ENCODE data around the gene BICD1.

The BICD1 gene

DNA sequence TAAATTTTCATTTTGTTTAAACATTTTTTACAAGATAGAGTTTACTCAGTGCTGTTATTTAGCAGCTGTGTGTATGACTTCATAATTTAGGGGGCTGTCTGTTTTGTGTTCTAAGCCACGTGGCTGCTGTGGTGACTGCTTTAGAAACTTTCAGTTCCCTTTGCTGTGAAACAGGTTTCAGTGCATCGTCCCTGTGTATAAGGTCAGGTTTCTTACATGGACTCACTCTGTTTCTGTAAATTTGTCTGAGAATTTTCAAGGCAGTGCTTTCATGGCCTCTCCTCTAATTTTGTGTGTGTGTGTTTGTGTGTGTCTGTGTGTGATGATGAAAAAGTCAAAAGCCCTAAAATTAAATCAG, 32.4 kb downstream of the BICD1 start:
- Mint-ChIP-seq H3K36me3 (ENCODE audit: low read depth) (no peaks in the 10 kb centered on the region), H3K27ac (peak overlapping the region; percentile 11), H3K4me3 (peak overlapping the region; percentile 80), H3K27me3 (ENCODE audit: low read depth) (peaks cover 57% of the 10 kb centered on the region), H3K4me1 (ENCODE audit: low read depth) (peaks cover 26% of the 10 kb centered on the region), H3K9me3 (no peaks in the 10 kb centered on the region)
- peak; percentile 52 for DNase-seq (ENCODE audit: low spot score)

DNA sequence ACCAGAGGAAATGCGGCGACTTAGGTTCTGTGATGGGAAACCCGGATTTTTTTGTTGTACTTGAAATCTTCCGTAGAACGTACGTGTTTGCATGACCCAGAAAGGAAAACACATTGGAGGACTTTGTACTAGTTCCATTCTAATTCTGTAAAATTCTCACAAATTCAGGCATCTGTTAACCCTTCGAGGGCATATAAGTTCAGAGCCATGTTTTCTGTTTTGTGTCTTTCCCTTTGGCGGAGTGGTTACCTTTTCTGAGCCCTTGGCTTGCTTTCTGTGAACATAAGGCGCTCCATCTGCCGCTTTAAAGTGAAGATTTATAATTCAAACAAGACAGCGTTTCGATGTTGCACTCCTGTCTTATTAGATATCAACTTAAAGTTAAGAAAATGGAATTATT, 34.2 kb downstream of the BICD1 start:
- no peaks in the 10 kb centered on the region for H3K36me3 Mint-ChIP-seq (ENCODE audit: low read depth)

DNA sequence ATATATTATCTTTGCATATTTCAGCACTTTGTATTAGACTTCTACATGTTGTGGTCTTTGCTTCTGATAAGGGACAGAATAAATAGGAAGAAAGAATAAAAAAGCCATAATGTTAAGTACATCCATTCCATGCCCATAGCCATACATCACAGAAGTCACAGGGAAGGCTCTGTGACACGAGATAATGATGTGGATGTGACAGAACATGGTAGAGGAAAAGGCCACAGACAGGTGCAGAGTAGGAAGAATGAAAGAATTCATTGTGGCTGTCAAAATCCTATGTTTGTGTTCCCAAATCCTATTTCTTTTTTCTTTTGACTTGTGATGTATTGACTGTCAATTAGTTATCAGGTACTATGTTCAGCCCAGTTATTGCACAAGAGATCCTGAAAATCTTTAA, 38.4 kb downstream of the BICD1 start:
- DNase-seq (ENCODE audit: low spot score), result no peak
- peaks cover 7% of the 10 kb centered on the region for H3K4me1 Mint-ChIP-seq (ENCODE audit: low read depth)
- no peaks in the 10 kb centered on the region for H3K36me3 Mint-ChIP-seq (ENCODE audit: low read depth)
- H3K4me3 Mint-ChIP-seq, result no peak overlapping the region
- H3K9me3 Mint-ChIP-seq, result no peaks in the 10 kb centered on the region
- no peak overlapping the region for H3K27ac Mint-ChIP-seq
- H3K27me3 Mint-ChIP-seq (ENCODE audit: low read depth), result peaks cover 33% of the 10 kb centered on the region

More for the DNA sequence above, 34.2 kb downstream of the BICD1 start:
- H3K4me1 Mint-ChIP-seq (ENCODE audit: low read depth), result peaks cover 18% of the 10 kb centered on the region
- H3K27me3 Mint-ChIP-seq (ENCODE audit: low read depth), result peaks cover 52% of the 10 kb centered on the region
- no peak overlapping the region for H3K27ac Mint-ChIP-seq
- no peaks in the 10 kb centered on the region for H3K9me3 Mint-ChIP-seq
- H3K4me3 Mint-ChIP-seq, result no peak overlapping the region
- no peak for DNase-seq (ENCODE audit: low spot score)

DNA sequence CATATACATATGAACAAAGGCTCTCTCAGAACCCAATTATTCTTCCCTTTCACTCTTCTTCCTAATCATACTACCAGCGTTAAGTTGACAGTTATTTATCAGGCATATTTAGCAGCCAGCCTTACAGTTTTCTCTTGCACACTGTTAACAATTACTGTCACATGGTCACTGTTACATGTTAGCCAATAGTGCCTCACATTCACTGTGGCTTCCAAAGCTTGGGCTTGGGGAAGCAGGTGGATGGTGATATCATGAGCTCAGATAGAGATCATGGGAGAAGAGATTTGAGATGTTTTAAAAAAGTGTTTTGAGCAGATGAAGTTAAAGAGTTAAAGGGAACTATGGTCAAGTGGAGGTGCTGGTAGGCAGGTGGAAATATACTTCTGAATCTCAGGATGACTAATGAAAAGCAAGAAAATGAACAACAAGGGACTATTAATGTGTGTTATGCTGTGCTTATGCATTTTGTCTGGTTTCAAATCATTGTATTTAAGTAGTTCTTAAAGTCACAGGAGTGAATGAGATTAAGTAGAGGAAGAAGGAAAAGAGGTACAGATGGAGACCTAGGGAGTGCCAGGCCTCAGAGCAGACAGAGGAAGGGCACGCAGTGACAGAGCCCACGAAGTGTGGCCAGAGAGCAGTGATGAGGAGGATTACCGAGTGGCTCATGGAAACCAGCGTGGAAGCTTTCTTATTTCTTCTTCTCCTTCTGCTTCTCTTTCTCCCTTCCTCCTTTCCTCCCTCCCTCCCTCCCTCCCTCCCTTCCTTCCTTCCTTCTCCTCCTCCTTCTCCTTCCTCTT, 39.6 kb downstream of the BICD1 start:
- no peaks in the 10 kb centered on the region for H3K9me3 Mint-ChIP-seq
- H3K4me1 Mint-ChIP-seq (ENCODE audit: low read depth), result peaks cover 6% of the 10 kb centered on the region
- H3K27me3 Mint-ChIP-seq (ENCODE audit: low read depth), result peaks cover 22% of the 10 kb centered on the region
- H3K36me3 Mint-ChIP-seq (ENCODE audit: low read depth), result no peaks in the 10 kb centered on the region
- no peak overlapping the region for H3K27ac Mint-ChIP-seq
- H3K4me3 Mint-ChIP-seq, result no peak overlapping the region
- DNase-seq (ENCODE audit: low spot score), result no peak

DNA sequence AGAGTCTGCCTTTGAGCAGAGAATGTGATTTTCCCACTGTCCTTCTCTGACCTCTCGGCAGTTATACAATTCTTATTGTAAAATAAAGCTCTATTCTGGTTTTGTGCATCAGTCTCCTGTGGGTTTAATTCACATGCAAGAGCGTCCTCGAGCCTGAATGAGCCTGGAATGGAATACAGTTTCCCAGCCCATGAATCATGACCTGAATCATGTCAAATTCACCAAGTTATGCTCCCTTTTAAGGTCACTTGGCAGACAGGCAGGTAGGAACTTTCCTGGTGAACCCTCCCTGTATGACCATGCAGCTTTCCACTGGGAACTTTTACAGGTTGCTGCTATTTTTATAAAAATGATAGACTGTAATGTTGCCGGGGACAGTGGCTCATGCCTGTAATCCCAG, 41.7 kb downstream of the BICD1 start:
- Mint-ChIP-seq H3K4me3 (no peak overlapping the region), H3K36me3 (ENCODE audit: low read depth) (no peaks in the 10 kb centered on the region), H3K27ac (no peak overlapping the region), H3K4me1 (ENCODE audit: low read depth) (no peaks in the 10 kb centered on the region), H3K27me3 (ENCODE audit: low read depth) (peaks cover 10% of the 10 kb centered on the region), H3K9me3 (no peaks in the 10 kb centered on the region)
- no peak for DNase-seq (ENCODE audit: low spot score)

DNA sequence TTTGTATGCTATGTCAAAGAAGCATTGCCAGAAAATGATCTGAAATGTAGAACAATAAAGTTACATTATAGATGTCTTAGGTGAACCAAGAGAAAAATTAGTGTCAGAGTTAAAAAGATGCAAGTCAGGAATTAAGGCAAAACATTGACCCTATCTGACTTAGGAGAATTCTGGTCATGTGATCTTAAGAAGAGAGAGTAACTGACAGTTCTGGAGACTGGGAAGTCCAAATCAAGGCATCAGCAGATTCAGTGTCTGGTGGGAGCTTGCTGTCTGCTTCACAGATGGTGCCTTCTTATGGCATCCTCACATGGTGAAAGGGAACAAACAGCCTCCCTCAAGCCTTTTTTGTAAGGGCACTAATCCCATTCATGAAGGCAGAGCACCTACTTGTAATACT, 42.8 kb downstream of the BICD1 start:
- H3K4me1 Mint-ChIP-seq (ENCODE audit: low read depth), result no peaks in the 10 kb centered on the region
- H3K9me3 Mint-ChIP-seq, result no peaks in the 10 kb centered on the region
- H3K27me3 Mint-ChIP-seq (ENCODE audit: low read depth), result peaks cover 1% of the 10 kb centered on the region
- H3K4me3 Mint-ChIP-seq, result no peak overlapping the region
- H3K36me3 Mint-ChIP-seq (ENCODE audit: low read depth), result no peaks in the 10 kb centered on the region
- DNase-seq (ENCODE audit: low spot score), result no peak
- H3K27ac Mint-ChIP-seq, result no peak overlapping the region

DNA sequence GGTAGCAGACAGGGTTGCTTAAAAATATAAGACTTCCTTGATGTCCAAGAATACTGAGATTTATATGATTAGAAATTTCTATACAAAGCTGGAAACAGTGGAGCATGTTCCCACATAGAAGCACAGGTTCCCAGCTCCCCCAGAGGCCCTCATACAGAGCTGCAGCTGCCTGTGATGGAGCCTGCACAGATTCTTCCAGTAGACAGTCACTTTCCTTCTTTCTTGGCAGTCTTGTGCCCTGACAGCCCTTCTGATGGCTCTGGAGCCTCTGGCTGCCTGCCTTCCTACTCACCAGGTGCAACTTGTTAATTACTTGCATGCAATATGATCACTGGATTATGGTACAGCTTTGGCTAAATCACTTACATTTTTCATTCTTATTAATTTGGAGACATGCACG, 44.4 kb downstream of the BICD1 start:
- Mint-ChIP-seq H3K4me1 (ENCODE audit: low read depth) (no peaks in the 10 kb centered on the region), H3K27me3 (ENCODE audit: low read depth) (peaks cover 2% of the 10 kb centered on the region), H3K4me3 (no peak overlapping the region), H3K36me3 (ENCODE audit: low read depth) (no peaks in the 10 kb centered on the region), H3K27ac (no peak overlapping the region), H3K9me3 (no peaks in the 10 kb centered on the region)
- DNase-seq (ENCODE audit: low spot score), result no peak

DNA sequence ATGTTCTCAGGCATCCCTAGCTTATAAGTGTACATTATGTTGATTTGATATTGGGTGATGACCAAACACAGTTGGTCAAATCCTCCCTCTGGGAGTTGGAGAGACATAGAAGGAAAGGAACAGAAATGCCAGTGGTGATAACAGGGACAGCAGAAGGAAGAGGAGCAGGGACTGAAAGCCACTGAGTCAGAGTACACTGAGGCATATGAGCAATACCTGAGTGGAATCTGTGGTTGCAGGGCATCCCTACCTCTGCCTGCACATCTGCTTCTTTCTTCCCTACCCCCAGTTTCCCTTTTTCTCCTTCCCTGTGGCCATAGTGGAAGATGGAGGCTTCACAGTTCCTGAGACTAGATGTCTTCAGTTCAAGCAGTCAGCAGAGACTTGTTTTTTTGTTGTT, 44.9 kb downstream of the BICD1 start:
- DNase-seq (ENCODE audit: low spot score), result no peak
- H3K36me3 Mint-ChIP-seq (ENCODE audit: low read depth), result no peaks in the 10 kb centered on the region
- no peak overlapping the region for H3K27ac Mint-ChIP-seq
- H3K4me3 Mint-ChIP-seq, result no peak overlapping the region
- H3K9me3 Mint-ChIP-seq, result no peaks in the 10 kb centered on the region
- peaks cover 4% of the 10 kb centered on the region for H3K27me3 Mint-ChIP-seq (ENCODE audit: low read depth)
- H3K4me1 Mint-ChIP-seq (ENCODE audit: low read depth), result no peaks in the 10 kb centered on the region

DNA sequence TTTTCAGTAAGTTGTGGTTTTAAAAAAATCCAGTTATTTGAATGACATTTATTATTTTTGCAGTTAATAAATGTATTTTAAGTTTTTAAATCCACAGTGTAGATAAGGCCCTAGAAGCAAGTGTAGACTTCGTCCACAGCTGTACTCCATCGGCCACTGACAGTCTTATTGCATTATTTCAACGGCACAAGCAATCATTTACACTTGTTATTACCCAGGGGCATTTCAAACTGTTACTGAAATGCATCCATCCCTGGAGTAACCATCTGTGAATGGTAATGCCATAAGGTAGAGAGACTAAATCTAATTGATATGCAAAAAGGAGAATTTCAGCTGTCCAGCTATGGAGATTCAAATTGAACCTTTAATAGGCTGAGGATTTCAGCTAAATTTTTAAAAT, 48.4 kb downstream of the BICD1 start:
- H3K27me3 Mint-ChIP-seq (ENCODE audit: low read depth), result peaks cover 4% of the 10 kb centered on the region
- no peak overlapping the region for H3K27ac Mint-ChIP-seq
- no peaks in the 10 kb centered on the region for H3K36me3 Mint-ChIP-seq (ENCODE audit: low read depth)
- no peak overlapping the region for H3K4me3 Mint-ChIP-seq
- no peaks in the 10 kb centered on the region for H3K9me3 Mint-ChIP-seq
- H3K4me1 Mint-ChIP-seq (ENCODE audit: low read depth), result no peaks in the 10 kb centered on the region
- no peak for DNase-seq (ENCODE audit: low spot score)

DNA sequence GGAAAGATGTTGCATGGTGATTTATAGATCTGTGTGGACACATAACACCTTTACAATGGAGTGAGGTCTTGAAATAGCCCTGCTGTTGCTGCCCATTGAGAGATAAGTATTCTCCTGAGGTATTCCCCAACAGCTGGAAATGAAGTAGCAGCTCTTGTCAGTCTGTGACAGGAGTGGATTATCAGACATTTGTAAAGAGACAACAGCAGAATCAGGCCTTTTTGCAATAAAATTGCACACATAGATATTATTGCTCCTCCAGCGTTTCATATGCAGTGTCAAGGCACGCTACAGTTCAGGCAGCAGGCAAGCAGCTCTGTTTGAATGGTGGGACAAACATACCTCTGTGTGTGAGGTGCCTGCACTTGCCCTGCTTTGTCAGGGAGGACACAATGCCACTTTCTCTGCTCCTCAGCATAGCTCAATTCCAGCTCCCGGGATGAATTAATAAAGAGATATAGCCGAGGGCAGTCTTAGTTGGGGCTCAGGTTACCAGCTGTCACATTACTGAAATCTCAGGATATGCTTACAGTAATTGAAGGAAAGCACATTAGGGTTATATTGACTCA, 49.4 kb downstream of the BICD1 start:
- H3K4me1 Mint-ChIP-seq (ENCODE audit: low read depth), result no peaks in the 10 kb centered on the region
- H3K27ac Mint-ChIP-seq, result no peak overlapping the region
- no peaks in the 10 kb centered on the region for H3K9me3 Mint-ChIP-seq
- H3K27me3 Mint-ChIP-seq (ENCODE audit: low read depth), result peaks cover 5% of the 10 kb centered on the region
- no peak overlapping the region for H3K4me3 Mint-ChIP-seq
- no peaks in the 10 kb centered on the region for H3K36me3 Mint-ChIP-seq (ENCODE audit: low read depth)
- DNase-seq (ENCODE audit: low spot score), result no peak

DNA sequence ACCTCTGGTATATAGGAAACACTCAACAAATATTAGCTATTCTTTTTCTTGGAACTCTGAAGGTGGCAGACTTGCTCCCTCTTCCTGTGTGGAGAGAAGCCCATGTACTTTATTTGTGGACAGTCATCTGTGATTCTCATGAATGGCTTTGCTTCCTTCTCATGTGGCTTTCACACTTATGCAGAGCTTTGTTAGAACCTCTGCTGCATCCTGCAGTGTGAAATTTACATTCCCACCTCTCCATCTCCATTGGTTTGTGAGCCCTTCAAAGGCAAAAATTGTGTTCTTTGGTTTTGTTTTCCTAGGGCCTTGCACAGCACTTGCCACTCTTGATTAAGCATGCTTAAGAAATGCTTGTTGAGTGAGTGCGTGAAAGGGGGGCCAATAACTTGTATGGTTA, 51.9 kb downstream of the BICD1 start:
- Mint-ChIP-seq H3K4me3 (no peak overlapping the region), H3K9me3 (no peaks in the 10 kb centered on the region), H3K27me3 (ENCODE audit: low read depth) (peaks cover 9% of the 10 kb centered on the region), H3K4me1 (ENCODE audit: low read depth) (no peaks in the 10 kb centered on the region), H3K27ac (no peak overlapping the region), H3K36me3 (ENCODE audit: low read depth) (no peaks in the 10 kb centered on the region)
- no peak for DNase-seq (ENCODE audit: low spot score)

DNA sequence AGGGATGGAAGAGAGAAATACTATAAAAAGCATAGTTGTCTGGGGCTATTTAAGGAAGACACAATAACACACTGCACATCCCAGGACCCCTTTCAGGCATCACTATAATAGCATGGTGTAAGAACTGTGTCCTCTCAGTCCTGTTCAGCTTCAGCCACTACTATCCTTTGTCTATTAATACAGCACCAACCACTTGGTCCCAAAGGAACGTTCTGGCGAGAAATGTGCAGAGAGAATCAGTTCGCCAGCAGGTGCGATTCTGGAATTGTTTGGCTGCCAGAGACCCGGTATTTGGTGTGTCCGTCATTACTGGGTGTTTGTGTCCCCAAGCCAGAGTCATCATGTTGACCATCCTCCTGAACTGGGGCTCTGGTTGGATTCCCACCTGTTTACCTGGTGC, 52.7 kb downstream of the BICD1 start:
- Mint-ChIP-seq H3K27me3 (ENCODE audit: low read depth) (peaks cover 9% of the 10 kb centered on the region), H3K4me1 (ENCODE audit: low read depth) (no peaks in the 10 kb centered on the region), H3K36me3 (ENCODE audit: low read depth) (no peaks in the 10 kb centered on the region), H3K4me3 (no peak overlapping the region), H3K27ac (no peak overlapping the region), H3K9me3 (no peaks in the 10 kb centered on the region)
- DNase-seq (ENCODE audit: low spot score), result no peak

DNA sequence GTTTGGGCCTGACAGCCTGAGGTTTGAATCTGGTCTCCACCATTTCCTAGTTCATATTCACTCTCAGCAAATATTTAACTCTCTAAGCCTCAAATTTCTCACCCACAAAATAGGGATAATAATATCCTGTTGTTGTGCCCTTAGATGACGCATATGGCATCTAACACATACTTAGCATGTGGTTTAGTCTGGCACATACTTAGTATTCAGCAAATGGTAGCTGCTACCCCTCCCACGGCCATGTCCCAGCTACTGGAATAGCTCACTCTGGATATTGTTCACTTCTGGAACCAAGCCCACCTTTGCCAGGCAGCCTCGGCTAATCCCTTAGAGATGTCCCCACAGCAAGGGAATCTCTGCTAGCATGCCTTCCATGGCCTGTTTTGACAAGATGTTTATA, 53.3 kb downstream of the BICD1 start:
- Mint-ChIP-seq H3K27me3 (ENCODE audit: low read depth) (peaks cover 7% of the 10 kb centered on the region), H3K4me3 (no peak overlapping the region), H3K9me3 (no peaks in the 10 kb centered on the region), H3K4me1 (ENCODE audit: low read depth) (no peaks in the 10 kb centered on the region), H3K36me3 (ENCODE audit: low read depth) (no peaks in the 10 kb centered on the region), H3K27ac (no peak overlapping the region)
- no peak for DNase-seq (ENCODE audit: low spot score)

DNA sequence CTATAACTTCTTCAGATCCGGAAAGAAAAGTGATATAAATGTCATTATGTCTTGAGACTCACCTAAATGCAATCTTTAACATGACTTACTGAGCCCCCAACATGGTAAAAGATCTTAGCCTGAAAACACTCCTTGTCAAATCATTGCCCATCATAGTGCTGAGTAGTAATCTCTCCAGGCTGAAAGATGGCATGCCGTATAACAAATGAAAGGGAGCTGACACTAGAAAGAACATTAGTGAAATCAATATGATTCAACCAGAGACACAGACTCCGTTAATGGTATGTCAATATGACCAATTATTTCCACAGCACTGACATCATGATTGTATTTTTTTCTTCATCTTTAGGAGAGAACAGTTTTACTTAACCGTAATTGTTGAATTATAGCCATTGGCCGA, 54.4 kb downstream of the BICD1 start:
- Mint-ChIP-seq H3K4me1 (ENCODE audit: low read depth) (no peaks in the 10 kb centered on the region), H3K36me3 (ENCODE audit: low read depth) (no peaks in the 10 kb centered on the region)
- DNase-seq (ENCODE audit: low spot score), result no peak

DNA sequence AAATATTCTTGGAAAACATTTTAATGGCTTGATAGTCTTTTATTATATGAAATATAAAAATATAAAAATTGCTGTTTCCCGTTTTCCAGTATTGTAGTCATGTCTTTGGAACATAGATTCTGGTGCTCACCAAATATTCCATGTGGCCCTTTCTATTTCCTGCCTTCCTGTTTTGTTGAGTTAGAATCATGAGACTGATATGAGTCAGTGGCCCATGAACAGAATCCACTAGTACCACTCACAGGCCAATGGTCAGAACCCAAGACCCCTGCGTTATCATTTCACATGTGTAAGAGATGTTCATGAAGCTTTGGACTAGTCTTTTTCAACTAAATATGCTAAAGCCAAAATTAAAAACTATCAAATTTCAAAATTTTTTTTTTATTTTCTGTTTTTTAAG, 56.9 kb downstream of the BICD1 start:
- Mint-ChIP-seq H3K4me3 (no peak overlapping the region), H3K27ac (no peak overlapping the region), H3K27me3 (ENCODE audit: low read depth) (peaks cover 4% of the 10 kb centered on the region), H3K36me3 (ENCODE audit: low read depth) (no peaks in the 10 kb centered on the region), H3K9me3 (no peaks in the 10 kb centered on the region), H3K4me1 (ENCODE audit: low read depth) (no peaks in the 10 kb centered on the region)
- no peak for DNase-seq (ENCODE audit: low spot score)

More for the DNA sequence above, 54.4 kb downstream of the BICD1 start:
- peaks cover 7% of the 10 kb centered on the region for H3K27me3 Mint-ChIP-seq (ENCODE audit: low read depth)
- H3K27ac Mint-ChIP-seq, result no peak overlapping the region
- no peak overlapping the region for H3K4me3 Mint-ChIP-seq
- no peaks in the 10 kb centered on the region for H3K9me3 Mint-ChIP-seq
